Fibroblast of skin of right quadriceps (primary cell): ENCODE data around the gene NR1H4.
"Not testable (repeated sequence)": the region's sequence is repeated elsewhere in the genome, so short reads cannot be mapped to it uniquely, and the experiment has no call there.

Experiments
- DNase-seq: peaks from one replicate; pipeline ENCODE4 v3.0.0-alpha.2; 2013

Gene NR1H4

GRCh38 chr12:100473050-100473715 is 483 bp upstream of the NR1H4 start:
- DNase-seq: no peak

GRCh38 chr12:100474617-100475016 is 951 bp downstream of the NR1H4 start:
- DNase-seq: no peak

DNA sequence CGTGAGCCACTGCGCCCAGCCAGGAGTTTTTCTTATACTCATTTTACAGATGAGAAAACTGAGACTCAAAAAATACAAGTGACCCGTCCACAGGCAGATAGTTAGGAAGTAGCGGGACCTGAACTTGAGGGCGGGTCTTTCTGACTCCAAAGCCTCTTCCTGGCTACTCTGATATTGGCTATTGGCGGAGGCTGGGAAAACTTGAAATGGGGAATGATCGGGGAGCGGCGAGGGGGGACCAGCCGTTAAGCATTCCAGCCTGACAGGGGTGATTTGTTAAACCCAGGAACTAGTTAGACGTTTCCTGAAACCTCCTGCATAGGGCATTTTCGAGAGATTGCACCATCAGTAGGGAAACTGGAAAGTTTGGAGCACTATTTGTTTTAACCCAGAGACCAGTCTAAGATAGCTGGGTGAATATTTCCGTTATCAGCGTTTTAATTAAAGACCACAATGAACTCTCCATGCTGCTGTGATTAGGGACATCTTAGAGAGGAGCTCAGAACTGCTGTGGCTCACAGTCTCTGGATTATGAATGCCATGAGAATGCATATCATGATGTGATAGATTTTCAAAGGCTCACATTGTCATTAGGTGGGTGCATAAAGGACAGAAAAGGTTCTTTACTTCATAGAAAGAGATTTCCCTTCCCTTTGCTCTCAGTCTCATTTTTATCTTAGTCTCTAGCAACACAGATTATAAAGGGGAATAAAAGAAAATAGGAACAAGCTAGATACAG is 2.5 kb downstream of the NR1H4 start:
- DNase-seq: no peak

DNA sequence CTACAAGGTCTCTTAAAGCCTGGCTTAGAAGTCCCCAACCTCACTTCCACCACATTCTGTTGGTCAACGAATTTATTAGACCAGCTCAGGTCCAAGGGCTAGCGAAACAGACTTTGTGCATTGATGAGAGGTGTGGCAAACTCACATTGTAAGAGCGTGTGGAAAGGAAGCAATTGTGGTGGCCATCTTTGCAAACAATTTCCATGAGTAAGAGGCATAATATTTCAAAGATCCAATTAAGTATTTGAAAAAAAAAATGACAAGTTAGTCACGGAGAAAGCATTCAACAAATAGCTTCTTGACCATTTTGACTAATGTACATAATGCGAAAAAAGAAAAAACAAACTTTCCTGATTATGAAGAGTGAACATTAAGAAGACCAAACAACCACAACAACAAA is 7.4 kb downstream of the NR1H4 start:
- no peak for DNase-seq

GRCh38 chr12:100484183-100484886 is 10.7 kb downstream of the NR1H4 start:
- no peak for DNase-seq

DNA sequence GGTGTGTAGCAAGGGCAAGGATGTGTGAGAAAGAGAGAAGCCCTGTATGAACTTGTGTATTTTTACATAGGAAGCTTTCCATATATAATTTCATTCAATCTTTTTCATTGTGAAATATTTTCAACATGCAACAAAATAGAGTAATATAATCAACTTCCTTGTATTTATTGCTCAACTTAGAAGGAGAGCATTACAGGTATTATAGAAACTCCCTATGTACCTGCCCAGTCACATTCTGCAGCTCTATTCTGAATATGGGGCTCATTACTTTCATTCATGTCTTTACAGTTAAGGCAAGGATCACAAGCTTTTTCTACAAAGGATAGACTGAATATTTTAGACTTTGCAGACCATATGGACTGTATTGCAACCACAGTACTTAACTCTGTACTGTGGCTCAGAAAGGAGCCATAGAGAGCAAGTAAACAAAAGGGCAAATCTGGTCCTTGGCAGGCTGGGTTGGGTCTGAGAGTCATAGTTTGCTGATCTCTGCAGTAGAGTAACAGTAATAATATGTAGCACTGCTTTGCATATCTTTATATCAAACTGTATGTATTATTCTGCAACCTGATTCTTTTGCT is 11.3 kb downstream of the NR1H4 start:
- no peak for DNase-seq

GRCh38 chr12:100485983-100486382 is 12.3 kb downstream of the NR1H4 start:
- no peak for DNase-seq

DNA sequence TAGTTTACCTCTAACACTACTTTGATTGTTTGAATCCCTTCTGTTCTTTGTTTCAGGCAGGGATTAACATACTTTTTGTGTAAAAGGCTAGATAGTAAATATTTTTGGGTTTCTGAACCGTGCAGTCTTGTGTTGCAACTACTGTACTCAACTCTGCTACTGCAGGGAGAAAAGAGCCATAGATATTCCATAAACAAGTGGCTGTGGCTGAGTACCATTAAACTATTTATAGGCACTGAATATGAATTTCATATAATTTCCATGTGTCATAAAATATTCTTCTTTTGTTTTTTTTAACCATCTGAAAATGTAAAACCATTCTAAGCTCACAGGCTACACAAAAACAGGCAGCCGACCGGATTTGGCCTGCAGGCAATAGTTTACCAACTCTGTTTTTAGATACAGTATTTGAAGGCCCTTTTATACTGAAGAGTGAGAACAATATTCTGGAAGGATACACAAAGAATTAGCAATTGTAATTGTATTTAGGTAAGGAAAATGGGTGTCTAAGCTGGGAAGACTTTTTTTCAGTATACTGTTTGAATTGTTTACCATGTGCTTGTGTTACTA is 15.7 kb downstream of the NR1H4 start:
- no peak for DNase-seq

GRCh38 chr12:100490056-100490455 is 16.4 kb downstream of the NR1H4 start:
- DNase-seq: no peak

- no peak for DNase-seq
Measured at GRCh38 chr12:100491104-100491503, 17.4 kb downstream of the NR1H4 start.

DNA sequence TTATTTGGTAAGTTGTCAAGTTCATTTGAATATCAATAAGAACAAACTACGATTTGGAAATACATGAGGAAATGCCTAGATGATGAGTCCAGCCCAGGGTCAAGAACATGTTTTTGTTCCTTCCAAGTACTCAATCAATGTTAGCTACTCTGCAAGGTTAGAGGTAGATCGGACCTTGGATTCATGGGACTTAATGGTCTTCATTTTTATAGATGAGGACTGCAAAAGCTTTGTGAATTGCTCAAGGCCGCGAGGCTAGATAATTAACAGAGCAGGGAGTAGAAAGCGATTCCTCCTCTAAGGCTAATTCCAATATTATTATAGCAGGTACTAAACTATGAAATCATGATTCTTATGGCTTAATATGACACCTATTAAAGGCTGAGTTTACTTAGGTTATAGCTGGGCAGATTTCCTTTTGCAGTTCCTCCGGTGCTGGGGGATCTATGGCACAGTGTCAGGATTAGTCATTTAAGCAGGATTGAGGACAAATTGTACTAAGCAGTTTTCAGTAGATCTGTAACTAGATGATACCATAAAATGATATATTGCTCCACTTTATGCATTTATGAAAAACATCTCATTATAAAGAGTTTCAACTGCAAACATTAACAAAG is 19.8 kb downstream of the NR1H4 start:
- no peak for DNase-seq

DNA sequence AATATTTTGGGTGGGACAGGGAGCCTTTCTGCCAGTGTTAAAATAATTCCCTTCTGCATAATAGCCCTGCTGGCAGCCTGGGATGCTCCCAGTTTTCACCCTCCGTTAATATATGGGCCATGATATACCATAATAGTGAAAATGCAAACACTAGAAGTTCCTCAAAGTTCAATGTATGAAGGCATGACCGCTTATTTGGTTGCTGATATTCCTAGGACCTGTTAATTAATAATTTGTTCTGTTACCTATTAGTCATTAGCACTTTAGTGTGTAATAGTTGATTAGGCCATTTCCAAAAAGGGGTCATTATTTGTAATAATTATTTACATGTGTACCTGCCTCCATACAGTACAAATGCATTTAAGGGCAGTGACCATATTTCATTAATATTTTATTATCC is 20.4 kb downstream of the NR1H4 start:
- DNase-seq: no peak

DNA sequence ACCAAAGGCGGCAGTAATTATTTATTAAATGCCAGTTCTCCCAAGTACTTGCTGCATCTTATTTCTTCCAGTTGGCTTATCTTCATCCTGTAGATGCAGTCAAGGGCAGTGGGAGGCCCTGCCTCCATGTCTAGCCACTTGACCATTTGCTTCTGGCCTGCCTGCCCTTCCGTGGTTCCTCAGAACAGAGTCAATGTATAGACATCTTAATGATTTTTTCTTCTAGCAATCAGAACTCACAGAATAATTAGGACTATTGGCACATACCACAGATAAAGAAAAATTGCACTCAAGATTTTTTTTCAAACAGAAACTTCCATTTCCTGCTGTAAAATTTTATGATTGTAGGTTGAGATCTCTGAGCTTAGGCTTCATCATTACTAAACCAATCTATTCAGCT is 20.9 kb downstream of the NR1H4 start:
- no peak for DNase-seq

GRCh38 chr12:100497105-100497795 is 23.6 kb downstream of the NR1H4 start:
- no peak for DNase-seq

DNA sequence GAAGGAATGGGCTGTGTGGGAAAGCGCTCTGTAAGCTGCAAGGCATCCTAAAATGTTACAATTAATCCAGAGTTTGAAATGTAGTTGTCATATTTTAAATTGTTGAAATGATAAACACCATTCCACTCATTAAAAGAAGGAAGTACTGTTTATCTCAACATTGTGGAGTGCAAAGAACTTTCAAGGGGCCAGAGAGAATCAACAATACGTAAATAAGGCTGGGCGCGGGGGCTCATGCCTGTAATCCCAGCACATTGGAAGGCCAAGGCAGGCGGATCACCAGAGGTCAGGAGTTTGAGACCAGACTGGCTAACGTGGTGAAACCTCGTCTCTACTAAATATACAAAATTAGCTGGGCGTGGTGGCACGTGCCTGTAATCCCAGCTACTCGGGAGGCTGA is 24.5 kb downstream of the NR1H4 start:
- DNase-seq: no peak

- no peak for DNase-seq
Measured at GRCh38 chr12:100499416-100499815, 25.8 kb downstream of the NR1H4 start.

- DNase-seq: not testable (repeated sequence)
Measured at GRCh38 chr12:100502718-100503117, 29.1 kb downstream of the NR1H4 start.

GRCh38 chr12:100503228-100503628 is 29.6 kb downstream of the NR1H4 start:
- DNase-seq: no peak

GRCh38 chr12:100504804-100505203 is 31.1 kb downstream of the NR1H4 start:
- DNase-seq: no peak

DNA sequence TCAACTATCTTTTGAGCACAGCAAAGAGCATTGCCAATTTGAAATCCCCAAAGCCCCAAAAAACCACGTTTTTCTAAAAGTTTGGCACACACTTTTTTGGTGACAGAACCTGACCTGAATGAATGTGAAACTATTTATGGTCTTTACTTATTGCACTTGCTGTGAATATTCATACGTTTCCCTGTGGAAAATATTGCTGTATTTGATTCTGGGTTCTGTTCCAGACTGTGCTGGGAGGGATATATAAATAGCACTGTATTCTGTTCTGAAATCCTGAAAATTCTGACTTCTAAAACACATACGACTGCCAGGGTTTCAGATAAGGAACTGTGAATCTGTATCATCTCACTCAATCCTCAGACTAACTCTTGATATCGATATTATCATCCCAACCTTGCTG is 35.1 kb downstream of the NR1H4 start:
- no peak for DNase-seq

DNA sequence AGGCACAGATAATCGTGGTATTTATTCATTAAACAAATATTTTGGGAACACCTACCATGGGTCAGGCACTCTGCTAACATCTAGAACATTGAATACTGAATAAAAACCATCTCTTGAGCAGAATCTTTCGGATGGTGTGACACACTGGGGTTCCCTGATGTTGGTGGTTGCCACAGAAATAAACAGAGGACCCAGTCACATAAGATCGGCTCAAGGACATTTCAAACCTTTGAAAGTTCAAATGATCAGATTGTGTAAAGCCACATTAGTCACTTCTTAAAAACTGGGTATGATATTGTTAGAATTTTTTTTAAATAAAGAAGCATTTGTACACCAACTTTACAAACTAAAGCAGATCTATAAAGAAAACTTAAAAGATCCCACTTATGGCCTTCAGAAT is 39.0 kb downstream of the NR1H4 start:
- no peak for DNase-seq

- no peak for DNase-seq
Measured at GRCh38 chr12:100515968-100516367, 42.3 kb downstream of the NR1H4 start.
